GM12878 (cell line): ENCODE measurements around the gene KIF22.

Experiments
- BCLAF1 ChIP-seq: fragments of 450-650 bp; IDR thresholded peaks from 2 replicates; pipeline ENCODE4 v1.6.1; 2017; ENCODE audit warnings: antibody characterized with exemption, mild to moderate bottlenecking, moderate library complexity
- CHD2 ChIP-seq: IDR thresholded peaks from 2 replicates; pipeline ENCODE4 v1.6.1; 2011; ENCODE audit warnings: low read depth, low read length, improper control_type of control experiment, borderline replicate concordance
- MAX ChIP-seq: IDR thresholded peaks from 2 replicates; pipeline ENCODE4 v1.6.1; 2012; ENCODE audit warnings: low read depth, low read length, improper control_type of control experiment
- TBL1XR1 ChIP-seq: IDR thresholded peaks from 2 replicates; pipeline ENCODE4 v1.6.1; 2012; ENCODE audit warnings: low read depth, low read length, improper control_type of control experiment
- USF1 ChIP-seq: IDR thresholded peaks from 2 replicates; pipeline ENCODE4 v1.6.1; 2011; ENCODE audit warnings: borderline replicate concordance, low read depth, mild to moderate bottlenecking, moderate library complexity, mixed read lengths, low read length; ENCODE audit not compliant: insufficient read depth; ENCODE audit errors: extremely low read length
- TF ChIP-seq, protein P1 (sequence below), 3 experiments: IDR thresholded peaks in 2 of 3; conservative IDR thresholded peaks in 1 of 3; 2 replicates each; pipeline ENCODE4 v1.5.1; 2011; ENCODE audit warnings: low read depth in 3 of 3, low read length in 3 of 3, mild to moderate bottlenecking in 3 of 3, control low read depth in 2 of 3, moderate library complexity in 2 of 3, inconsistent platforms in 1 of 3, mixed read lengths in 1 of 3; ENCODE audit not compliant: control insufficient read depth in 2 of 3, insufficient read depth in 1 of 3; ENCODE audit errors: extremely low read depth in 1 of 3

DNA sequence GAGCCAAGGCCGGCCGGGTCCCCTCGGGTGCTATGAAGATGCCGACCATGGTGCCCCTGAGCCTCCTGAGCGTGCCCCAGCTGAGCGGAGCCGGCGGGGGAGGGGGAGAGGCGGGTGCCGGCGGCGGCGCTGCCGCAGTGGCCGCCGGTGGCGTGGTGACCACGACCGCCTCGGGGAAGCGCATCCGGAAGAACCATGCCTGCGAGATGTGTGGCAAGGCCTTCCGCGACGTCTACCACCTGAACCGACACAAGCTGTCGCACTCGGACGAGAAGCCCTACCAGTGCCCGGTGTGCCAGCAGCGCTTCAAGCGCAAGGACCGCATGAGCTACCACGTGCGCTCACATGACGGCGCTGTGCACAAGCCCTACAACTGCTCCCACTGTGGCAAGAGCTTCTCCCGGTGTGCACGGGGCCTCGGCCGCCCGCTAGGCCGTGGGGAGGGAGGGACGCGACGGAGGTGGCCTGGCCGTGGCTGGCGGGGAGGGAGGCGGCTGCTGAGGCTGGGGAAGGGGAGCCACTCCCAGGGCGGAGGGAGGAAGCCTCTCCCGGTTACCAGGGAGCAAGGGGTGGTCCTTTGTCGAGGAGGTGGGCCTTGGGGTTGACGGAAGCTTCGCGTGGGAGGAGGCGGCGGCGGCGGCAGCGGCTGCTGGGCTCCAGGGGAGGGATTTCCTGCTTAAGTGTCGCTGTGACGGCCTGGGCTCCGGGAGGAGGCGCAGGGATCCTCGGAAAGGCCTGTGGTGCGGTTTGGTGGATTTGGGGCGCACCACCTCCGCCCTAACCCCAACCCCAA is 17.1 kb downstream of the KIF22 start:
- peak; percentile 83 for TF ChIP-seq USF1
- TF ChIP-seq, protein P1, sequence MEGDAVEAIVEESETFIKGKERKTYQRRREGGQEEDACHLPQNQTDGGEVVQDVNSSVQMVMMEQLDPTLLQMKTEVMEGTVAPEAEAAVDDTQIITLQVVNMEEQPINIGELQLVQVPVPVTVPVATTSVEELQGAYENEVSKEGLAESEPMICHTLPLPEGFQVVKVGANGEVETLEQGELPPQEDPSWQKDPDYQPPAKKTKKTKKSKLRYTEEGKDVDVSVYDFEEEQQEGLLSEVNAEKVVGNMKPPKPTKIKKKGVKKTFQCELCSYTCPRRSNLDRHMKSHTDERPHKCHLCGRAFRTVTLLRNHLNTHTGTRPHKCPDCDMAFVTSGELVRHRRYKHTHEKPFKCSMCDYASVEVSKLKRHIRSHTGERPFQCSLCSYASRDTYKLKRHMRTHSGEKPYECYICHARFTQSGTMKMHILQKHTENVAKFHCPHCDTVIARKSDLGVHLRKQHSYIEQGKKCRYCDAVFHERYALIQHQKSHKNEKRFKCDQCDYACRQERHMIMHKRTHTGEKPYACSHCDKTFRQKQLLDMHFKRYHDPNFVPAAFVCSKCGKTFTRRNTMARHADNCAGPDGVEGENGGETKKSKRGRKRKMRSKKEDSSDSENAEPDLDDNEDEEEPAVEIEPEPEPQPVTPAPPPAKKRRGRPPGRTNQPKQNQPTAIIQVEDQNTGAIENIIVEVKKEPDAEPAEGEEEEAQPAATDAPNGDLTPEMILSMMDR (IDR thresholded peaks at IDR 0.05 in 2 of 3, conservative IDR thresholded peaks at IDR 0.05 in 1 of 3; ENCODE audit: control insufficient read depth in 2 of 3, extremely low read depth in 1 of 3, insufficient read depth in 1 of 3, low read depth in 3 of 3, low read length in 3 of 3) = peak; percentile 58 to 72 (median 68)
- TF ChIP-seq MAX = peak; percentile 95
- no peak for TF ChIP-seq BCLAF1
- 0 out of 2 replicates have a peak, but pooled peaks have one; percentile 39 for TF ChIP-seq CHD2
- TF ChIP-seq TBL1XR1 = 0 out of 2 replicates have a peak, but pooled peaks have one; percentile 4
